Cardiac fibroblast (primary cell): ENCODE measurements around the gene ETV5.

ENCODE experiments used
- DNase-seq, 2 donors: peaks; one replicate each; pipeline versions ENCODE4 v3.0.0 to v3.0.0-alpha.2; 2010; ENCODE audit warnings: low read depth in 2 of 2
- H3K4me3 ChIP-seq, 2 donors: replicated peaks in 1 of 2; 1 replicate in 1 of 2; 2 replicates in 1 of 2; pipeline ENCODE4 v1.5.1; 2011; ENCODE audit warnings: low read depth in 2 of 2, low read length in 2 of 2, mild to moderate bottlenecking in 2 of 2, moderate library complexity in 1 of 2
- TF ChIP-seq, protein P1 (sequence below): IDR thresholded peaks from one replicate; pipeline ENCODE4 v1.5.1; 2011; ENCODE audit warnings: low read depth, mild to moderate bottlenecking, low read length, inconsistent platforms

Gene ETV5

DNA sequence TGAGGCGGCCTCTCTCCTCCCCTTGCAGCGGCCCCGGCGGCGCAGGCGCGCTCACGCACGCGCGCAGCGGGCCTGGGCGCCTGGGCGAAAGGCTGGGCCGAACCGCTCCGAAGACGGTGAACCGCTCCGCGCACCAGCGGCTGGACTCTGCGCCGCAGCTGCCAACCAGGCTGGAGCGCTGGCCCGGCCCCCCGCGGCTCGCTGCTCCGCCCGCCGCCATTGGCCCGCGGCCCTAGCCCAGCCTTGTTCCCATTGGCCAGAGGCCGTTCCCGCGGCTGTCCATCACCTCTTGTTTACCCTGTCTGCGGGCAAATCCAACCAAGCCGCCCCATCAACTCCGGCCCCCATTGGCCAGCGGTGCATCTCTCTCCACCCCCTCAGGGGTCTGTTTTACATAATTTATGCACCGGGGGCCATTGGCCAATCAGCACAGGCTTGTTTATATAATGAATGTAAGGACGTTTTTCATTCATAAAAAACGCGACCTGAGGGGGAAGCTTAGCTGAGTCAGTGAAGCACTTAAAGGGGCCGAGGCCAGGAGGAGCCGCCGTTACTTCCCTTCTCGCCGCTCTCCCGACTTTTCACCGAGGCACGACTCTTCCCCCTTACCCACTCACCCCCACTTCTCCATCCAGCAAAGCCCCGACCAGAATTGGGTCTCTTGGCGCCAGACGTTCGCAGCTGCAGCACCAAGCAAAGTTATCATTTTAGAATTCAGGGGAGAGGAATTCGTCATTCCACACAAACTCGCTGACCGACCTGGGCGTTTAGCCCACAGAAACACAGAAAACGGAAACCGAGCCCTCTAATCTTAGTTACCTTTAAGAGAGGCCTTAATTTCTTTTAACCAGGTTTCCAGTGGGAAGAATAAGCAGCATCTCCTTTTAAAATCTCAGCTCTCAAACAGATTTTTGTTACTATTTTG is at the start of gene ETV5:
ETV5 (minus strand) TSS at position 149 of the 925 bp plus-strand sequence. CDS start 3,221 bp downstream, outside the sequence.
- peak within 1 kb of the TSS; percentile 78 to 91 for H3K4me3 ChIP-seq
- TF ChIP-seq, protein P1, sequence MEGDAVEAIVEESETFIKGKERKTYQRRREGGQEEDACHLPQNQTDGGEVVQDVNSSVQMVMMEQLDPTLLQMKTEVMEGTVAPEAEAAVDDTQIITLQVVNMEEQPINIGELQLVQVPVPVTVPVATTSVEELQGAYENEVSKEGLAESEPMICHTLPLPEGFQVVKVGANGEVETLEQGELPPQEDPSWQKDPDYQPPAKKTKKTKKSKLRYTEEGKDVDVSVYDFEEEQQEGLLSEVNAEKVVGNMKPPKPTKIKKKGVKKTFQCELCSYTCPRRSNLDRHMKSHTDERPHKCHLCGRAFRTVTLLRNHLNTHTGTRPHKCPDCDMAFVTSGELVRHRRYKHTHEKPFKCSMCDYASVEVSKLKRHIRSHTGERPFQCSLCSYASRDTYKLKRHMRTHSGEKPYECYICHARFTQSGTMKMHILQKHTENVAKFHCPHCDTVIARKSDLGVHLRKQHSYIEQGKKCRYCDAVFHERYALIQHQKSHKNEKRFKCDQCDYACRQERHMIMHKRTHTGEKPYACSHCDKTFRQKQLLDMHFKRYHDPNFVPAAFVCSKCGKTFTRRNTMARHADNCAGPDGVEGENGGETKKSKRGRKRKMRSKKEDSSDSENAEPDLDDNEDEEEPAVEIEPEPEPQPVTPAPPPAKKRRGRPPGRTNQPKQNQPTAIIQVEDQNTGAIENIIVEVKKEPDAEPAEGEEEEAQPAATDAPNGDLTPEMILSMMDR, result no peak
- DNase-seq, result peak; percentile 100

DNA sequence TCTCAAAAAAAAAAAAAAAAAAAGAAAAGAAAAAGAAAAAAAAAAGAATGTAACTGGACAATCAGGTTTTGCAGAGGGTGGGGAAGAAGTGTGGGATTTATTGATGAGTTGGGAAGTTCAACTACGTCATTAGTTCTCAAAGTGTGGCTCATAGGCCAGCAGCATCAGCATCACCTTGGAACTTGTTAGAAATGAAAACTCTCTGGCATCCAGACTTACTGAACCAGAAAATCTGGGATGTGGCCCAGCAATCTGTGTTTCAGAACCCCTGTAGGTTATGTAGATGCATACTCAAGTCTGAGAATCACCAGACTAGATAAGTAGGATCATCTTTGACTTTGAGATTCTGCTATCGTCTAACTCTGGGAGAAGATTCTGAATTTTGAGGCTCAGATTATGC is 45.8 kb upstream of the ETV5 start:
- no peak overlapping the region for H3K4me3 ChIP-seq
- TF ChIP-seq, protein P1, result no peak
- DNase-seq, result no peak

DNA sequence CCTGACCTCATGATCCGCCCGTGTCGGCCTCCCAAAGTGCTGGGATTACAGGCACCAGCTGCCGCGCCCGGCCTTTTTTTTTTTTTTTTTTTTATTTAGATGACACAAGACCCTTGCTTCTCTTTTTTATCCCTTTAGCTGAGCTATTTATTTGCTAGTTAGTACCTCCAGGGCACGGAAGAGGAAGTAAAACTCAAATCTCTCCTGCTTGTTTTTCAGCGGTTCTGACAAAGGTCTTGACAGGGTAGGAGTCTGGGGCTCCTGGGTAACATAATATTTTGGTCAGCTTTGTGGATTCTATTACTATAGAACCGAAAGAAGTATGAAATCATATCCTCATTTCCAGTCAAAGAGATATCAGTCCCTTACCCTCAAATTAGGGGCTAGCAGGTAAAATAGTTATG is 44.0 kb upstream of the ETV5 start:
- no peak for DNase-seq
- no peak overlapping the region for H3K4me3 ChIP-seq
- TF ChIP-seq, protein P1, result no peak

DNA sequence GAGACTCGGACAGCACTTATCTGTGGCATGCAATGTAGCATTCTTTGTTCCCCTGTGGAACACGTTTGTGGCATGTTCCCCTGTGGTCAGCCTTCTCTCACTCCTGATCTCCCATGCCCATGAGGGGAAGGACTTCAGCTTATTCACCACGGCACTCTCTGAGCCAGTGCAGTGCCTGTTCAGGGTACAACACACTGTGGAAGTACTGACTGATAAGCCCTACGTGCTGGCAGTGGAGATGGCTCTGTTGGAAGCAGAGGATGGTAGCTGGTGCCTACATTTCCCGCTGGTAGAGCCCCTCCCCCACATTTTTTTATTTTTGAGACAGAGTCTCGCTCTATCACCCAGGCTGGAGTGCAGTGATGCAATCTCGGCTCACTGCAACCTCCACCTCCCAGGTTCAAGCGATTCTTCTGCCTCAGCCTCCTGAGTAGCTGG is 43.5 kb upstream of the ETV5 start:
- no peak overlapping the region for H3K4me3 ChIP-seq
- DNase-seq, result no peak
- TF ChIP-seq, protein P1, result no peak

DNA sequence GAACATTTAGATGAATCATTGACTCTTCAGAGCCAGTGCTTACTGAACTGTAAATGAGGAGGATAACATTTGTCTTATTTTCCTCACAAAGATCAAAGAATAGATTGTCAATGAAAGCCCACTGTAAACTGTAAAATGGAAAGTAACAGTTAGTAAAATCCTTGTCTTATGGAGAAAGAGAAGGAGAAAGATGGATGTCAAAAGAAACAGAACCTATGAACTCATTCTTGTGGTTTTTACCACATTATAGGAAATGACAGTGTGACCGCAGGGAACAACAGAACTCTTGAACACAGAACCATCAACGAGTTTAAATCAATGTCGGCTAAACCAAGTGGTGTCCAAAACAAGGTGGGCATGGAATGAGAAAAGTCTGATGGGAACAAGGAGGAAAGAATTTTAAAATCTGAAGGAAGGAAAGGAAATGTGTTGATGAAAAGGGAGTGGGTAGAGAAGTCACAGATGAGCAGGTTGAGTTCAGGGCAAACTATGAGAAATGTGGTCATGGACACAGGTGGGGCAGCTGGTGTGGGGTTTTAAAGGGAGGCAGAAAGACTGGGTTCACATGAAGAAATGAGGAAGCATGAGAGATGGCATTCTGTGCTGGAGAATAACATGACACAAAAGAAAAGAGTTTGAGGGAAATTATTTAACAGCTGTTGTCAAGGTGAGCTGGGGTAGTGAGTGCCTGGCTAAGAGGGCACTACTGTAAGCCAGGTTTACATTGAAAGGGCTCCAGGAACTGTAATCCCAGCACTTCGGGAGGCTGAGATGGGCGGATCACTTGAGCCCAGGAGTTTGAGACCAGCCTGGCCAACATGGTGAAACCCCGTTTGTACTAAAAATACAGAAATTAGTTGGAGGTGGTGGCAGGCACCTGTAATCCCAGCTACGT is 42.4 kb upstream of the ETV5 start:
- no peak overlapping the region for H3K4me3 ChIP-seq
- TF ChIP-seq, protein P1, result no peak
- no peak for DNase-seq

DNA sequence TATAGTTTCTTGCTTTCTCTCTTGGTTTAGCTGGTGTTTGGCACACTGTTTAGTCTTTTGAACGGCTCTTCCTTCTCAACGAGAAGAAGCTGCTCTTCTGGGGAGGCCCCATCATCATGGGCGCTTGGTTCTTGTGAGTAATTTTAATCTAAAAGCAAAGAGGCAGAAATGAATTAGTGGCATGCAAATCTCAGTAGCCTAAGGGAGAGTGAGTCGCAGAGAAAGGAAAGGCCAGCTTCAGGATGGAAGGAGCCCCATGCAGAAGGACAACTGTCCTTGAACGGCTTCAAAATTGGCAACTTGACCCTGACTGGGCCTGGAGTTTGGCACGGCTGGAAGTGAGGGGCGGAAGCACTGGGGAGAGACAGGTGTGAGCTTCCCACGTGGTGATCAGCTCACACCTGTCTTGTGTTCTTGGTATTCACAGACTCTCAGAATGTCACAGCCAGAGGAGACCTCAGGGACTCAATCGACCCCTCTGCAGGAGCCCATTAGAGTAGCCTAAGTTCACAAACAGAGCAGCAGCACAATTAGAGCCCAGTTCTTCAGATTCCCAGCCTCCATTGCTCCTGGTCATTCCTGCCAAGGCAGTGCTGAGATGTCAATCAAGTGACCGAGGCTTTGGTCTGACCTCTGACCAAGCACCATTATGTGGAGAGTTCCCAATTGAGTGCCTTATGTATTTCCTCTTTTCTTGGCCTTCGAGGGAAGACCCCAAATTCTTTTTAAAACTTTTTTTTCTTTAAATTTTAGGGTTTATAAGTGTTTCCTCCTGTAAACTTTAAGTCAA is 41.3 kb upstream of the ETV5 start:
- H3K4me3 ChIP-seq, result no peak overlapping the region
- TF ChIP-seq, protein P1, result no peak
- no peak for DNase-seq
